ENCODE measurements around the gene LEFTY1.

- TF ChIP-seq CTCF (IDR thresholded peaks at IDR 0.05; ENCODE audit: low read depth, low read length) (no peak), EZH2phosphoT487 (IDR thresholded peaks at IDR 0.05; ENCODE audit: low read depth) (no peak)
These were observed 17.5 kb upstream of the LEFTY1 start for GRCh38 chr1:225906467-225906866.
